DND-41 (cell line): ENCODE results near the gene SLAMF7.
"Not testable (repeated sequence)": the region's sequence is repeated elsewhere in the genome, so short reads cannot be mapped to it uniquely, and the experiment has no call there.

Source experiments
- ATAC-seq: fragments of 200-7000 bp; cut with Tn5 transposase; 3 replicates; pipeline ENCODE4 v1.9.1; 2021; ENCODE audit warnings: low read depth; ENCODE audit not compliant: insufficient read depth
- DNase-seq: peaks from one replicate; pipeline ENCODE4 v3.0.0-alpha.2; 2020
- H2AFZ ChIP-seq: 2 replicates; pipeline ENCODE4 v1.6.0; 2012; ENCODE audit warnings: low read depth, low read length
- H3K27ac ChIP-seq: 2 replicates; pipeline ENCODE4 v1.5.1; 2012; ENCODE audit warnings: low read length, inconsistent platforms
- H3K27me3 ChIP-seq: fragments of 200-600 bp; sonication (generic); 2 replicates; pipeline ENCODE4 v1.6.0; 2012; ENCODE audit warnings: low read length, mild to moderate bottlenecking, inconsistent platforms; ENCODE audit not compliant: insufficient read depth, poor library complexity
- H3K36me3 ChIP-seq: 2 replicates; pipeline ENCODE4 v1.5.1; 2012; ENCODE audit warnings: low read length, inconsistent platforms; ENCODE audit not compliant: insufficient read depth
- H3K4me1 ChIP-seq: 2 replicates; pipeline ENCODE4 v1.5.1; 2012; ENCODE audit warnings: mild to moderate bottlenecking, low read length; ENCODE audit not compliant: insufficient read depth
- H3K4me2 ChIP-seq: 2 replicates; pipeline ENCODE4 v1.6.0; 2012; ENCODE audit warnings: mild to moderate bottlenecking, moderate library complexity, low read length, inconsistent platforms; ENCODE audit not compliant: insufficient read depth
- H3K4me3 ChIP-seq, 2 experiments: fragments of 200-600 bp in 1 of 2; shearing (Covaris generic) in 1 of 2; 2 replicates each; pipeline ENCODE4 v1.5.1; 2012 to 2016; ENCODE audit warnings: inconsistent platforms in 2 of 2, low read length in 2 of 2, mild to moderate bottlenecking in 2 of 2, low read depth in 1 of 2, moderate library complexity in 1 of 2
- H3K79me2 ChIP-seq: 2 replicates; pipeline ENCODE4 v1.6.0; 2012; ENCODE audit warnings: low read length, inconsistent platforms; ENCODE audit not compliant: insufficient read depth
- H3K9ac ChIP-seq: 2 replicates; pipeline ENCODE4 v1.6.0; 2012; ENCODE audit warnings: low read depth, mild to moderate bottlenecking, inconsistent platforms, low read length, moderate library complexity
- H3K9me3 ChIP-seq: 2 replicates; pipeline ENCODE4 v1.5.1; 2012; ENCODE audit warnings: low read length, moderate library complexity, mild to moderate bottlenecking, inconsistent platforms; ENCODE audit not compliant: insufficient read depth, severe bottlenecking
- H4K20me1 ChIP-seq: 2 replicates; pipeline ENCODE4 v1.6.0; 2012; ENCODE audit warnings: low read length; ENCODE audit not compliant: insufficient read depth
- CTCF ChIP-seq: IDR thresholded peaks from 2 replicates; pipeline ENCODE4 v1.5.1; 2012; ENCODE audit warnings: borderline replicate concordance, low read length, moderate library complexity, mild to moderate bottlenecking; ENCODE audit not compliant: poor library complexity, severe bottlenecking; ENCODE audit errors: extremely low read depth
- EZH2 ChIP-seq: IDR thresholded peaks from 3 replicates; pipeline ENCODE4 v1.6.1; 2012; ENCODE audit warnings: borderline replicate concordance, low read depth, mild to moderate bottlenecking, moderate library complexity, low read length, inconsistent platforms; ENCODE audit not compliant: severe bottlenecking

SLAMF7 gene

DNA sequence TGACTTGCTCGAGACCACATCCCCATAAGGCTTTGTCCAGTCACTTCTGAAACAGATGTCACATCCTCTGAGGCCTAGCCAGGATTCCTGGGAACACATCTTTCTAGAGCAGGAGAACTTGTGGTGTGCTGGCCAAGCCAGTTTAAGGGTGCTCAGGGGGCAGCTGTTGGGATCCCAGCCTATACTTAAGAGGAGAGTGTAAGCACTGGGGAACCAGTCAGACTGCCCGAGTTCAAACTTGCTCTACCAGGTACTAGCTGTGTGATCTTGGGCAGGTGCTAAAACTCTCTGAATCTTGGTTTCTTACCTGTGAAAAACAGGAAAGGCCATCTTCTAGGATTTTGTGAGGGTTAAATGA lies 41.3 kb downstream of the SLAMF7 start:
- H2AFZ ChIP-seq, result no peak overlapping the region
- ATAC-seq, result no peak
- no peaks in the 10 kb centered on the region for H3K27me3 ChIP-seq
- H3K4me2 ChIP-seq, result no peak overlapping the region
- DNase-seq, result no peak
- no peaks in the 10 kb centered on the region for H3K79me2 ChIP-seq
- no peak for TF ChIP-seq EZH2
- no peak for TF ChIP-seq CTCF
- no peaks in the 10 kb centered on the region for H4K20me1 ChIP-seq
- no peak overlapping the region for H3K27ac ChIP-seq
- H3K9ac ChIP-seq, result no peak overlapping the region
- H3K36me3 ChIP-seq, result no peaks in the 10 kb centered on the region
- H3K4me3 ChIP-seq, result no peak overlapping the region
- no peaks in the 10 kb centered on the region for H3K9me3 ChIP-seq
- H3K4me1 ChIP-seq, result peaks cover under 1% of the 10 kb centered on the region; the same call in 1 of the 2 replicates

DNA sequence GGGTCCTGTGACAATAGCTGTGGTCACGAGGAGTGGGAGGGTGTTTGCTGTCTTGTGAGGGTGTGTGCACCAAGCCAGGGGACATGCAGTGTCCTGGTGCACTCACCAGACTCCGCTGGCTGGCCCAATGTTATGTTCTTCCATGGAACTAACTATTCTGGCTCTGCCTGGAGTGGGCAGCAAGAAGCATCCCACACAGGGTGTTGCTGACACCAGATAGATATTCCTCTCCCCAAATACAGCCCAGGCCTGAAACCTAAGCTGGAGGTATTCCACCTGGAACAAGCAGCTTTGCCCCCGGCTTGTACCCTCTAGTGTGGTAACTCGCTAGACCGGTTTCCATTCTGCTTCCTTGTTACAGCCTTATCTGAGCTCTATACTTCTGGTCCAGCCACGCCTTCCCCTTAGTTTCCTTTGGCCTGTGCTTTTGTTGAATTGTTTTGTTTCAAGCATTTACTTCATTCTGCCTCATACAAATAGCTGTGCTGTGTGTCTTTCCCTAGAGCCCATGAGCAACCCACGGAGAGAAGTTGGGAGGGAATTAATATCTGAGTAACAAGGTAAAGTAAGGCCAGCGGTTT lies 42.2 kb downstream of the SLAMF7 start:
- no peak for TF ChIP-seq EZH2
- no peak for TF ChIP-seq CTCF
- Histone ChIP-seq H3K9me3 (no peaks in the 10 kb centered on the region), H3K4me1 (no peaks in the 10 kb centered on the region), H3K9ac (no peak overlapping the region), H4K20me1 (no peaks in the 10 kb centered on the region), H3K79me2 (no peaks in the 10 kb centered on the region), H3K27me3 (no peaks in the 10 kb centered on the region), H3K4me2 (no peak overlapping the region), H3K36me3 (no peaks in the 10 kb centered on the region), H3K27ac (no peak overlapping the region), H2AFZ (no peak overlapping the region), H3K4me3 (no peak overlapping the region)
- ATAC-seq, result no peak
- no peak for DNase-seq

DNA sequence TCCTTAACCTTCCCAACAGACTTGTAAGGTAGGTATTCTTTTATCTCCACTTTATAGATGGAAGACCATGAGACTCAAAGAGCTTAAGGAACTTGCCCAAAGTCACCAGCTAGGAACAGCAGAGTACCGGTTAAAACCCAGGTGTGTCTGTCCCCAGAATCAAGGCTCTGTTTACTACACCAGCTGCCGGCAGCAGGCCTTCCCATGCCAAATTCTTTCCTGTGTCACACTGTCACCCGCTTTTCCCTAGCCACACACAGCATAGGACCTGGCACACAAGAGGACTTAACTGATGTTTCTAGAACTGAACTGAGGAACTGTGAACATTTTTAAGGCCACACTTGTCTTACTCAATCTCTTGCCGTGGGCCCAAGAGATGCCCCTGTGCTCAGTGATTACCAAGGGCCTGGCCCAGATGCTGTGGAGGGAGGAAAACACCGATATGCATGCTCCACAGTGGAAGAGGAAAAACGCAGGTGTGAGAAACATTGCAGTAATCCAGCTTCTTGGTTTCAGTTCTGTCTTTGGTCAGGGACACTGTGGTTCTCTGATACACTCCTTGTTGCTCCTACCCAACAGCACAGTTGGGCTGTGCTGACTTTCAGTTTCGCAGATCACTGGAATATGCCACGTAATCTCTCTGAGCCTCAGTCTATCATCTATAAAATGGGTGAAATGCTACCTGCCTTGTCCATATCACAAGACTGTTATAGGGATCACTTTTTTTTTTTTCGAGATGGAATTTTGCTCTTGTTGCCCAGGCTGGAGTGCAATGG lies 43.1 kb downstream of the SLAMF7 start:
- Histone ChIP-seq H3K27me3 (no peaks in the 10 kb centered on the region), H3K4me2 (no peak overlapping the region), H3K4me3 (no peak overlapping the region), H3K4me1 (no peaks in the 10 kb centered on the region), H2AFZ (no peak overlapping the region), H3K27ac (no peak overlapping the region), H3K9ac (no peak overlapping the region), H4K20me1 (no peaks in the 10 kb centered on the region), H3K79me2 (no peaks in the 10 kb centered on the region), H3K9me3 (no peaks in the 10 kb centered on the region), H3K36me3 (no peaks in the 10 kb centered on the region)
- DNase-seq (no peak), ATAC-seq (peak; percentile 43; the same call in 1 of the 3 replicates)
- TF ChIP-seq EZH2 (no peak), CTCF (no peak)

GRCh38 chr1:160782988-160783765 lies 44.1 kb downstream of the SLAMF7 start:
- H3K79me2 ChIP-seq, ATAC-seq, H3K27ac ChIP-seq, H3K4me3 ChIP-seq, H3K9me3 ChIP-seq, H3K4me1 ChIP-seq, H3K4me2 ChIP-seq, H3K9ac ChIP-seq, DNase-seq, H3K36me3 ChIP-seq, H4K20me1 ChIP-seq, H3K27me3 ChIP-seq, H2AFZ ChIP-seq: not testable (repeated sequence)
